GM12878 (cell line): ENCODE data around the gene PSME3IP1. TPM values are rescaled to one million over a fixed set of nuclear protein-coding genes. Genes with fewer than 3 reads are reported as not detected.

Experiments used
- ATAC-seq: fragments of 200-7000 bp; cut with Tn5 transposase; 3 replicates; pipeline ENCODE4 v1.9.1; 2020; ENCODE audit warnings: mild to moderate bottlenecking, moderate library complexity
- BruUV-seq: library from RNA; stranded (reverse); fragments of 400-500 nt; replicated peaks from 2 replicates; lab custom pipeline; 2021; lab: Mats Ljungman, UMichigan
- CTCF ChIA-PET: fragments of 300-600 bp; sonication (Branson Sonifier 250); formaldehyde crosslinking; extraction: SDS; loops from one replicate; lab custom pipeline; 2021; ENCODE audit warnings: inconsistent platforms; lab: Yijun Ruan, JAX
- POLR2A ChIA-PET: fragments of 350-600 bp; formaldehyde crosslinking; extraction: SDS; loops from one replicate; lab custom pipeline; 2021; ENCODE audit warnings: inconsistent platforms; lab: Charles Lee
- RAD21 ChIA-PET: fragments of 300-600 bp; sonication (Branson Sonifier 250); formaldehyde crosslinking; loops from one replicate; lab custom pipeline; 2023; ENCODE audit warnings: antibody characterized with exemption; ENCODE audit not compliant: unreplicated experiment; lab: Charles Lee
- SMC1A ChIA-PET: fragments of 300-600 bp; sonication (Branson Sonifier 250); formaldehyde crosslinking; loops from one replicate; lab custom pipeline; 2023; ENCODE audit not compliant: unreplicated experiment, uncharacterized antibody; lab: Charles Lee
- DNase-seq: peaks from one replicate; pipeline ENCODE4 v3.0.0-alpha.2; 2011; ENCODE audit warnings: low read depth, low spot score
- FAIRE-seq: peaks from 3 replicates; lab custom pipeline; 2011; peaks lifted over from hg19 to GRCh38; lab: Jason Lieb, UNC
- H2AFZ ChIP-seq: 2 replicates; pipeline ENCODE4 v1.6.0; 2011; ENCODE audit warnings: low read depth, low read length, control low read depth; ENCODE audit not compliant: control insufficient read depth
- H3K27ac ChIP-seq: 2 replicates; pipeline ENCODE4 v1.5.1; 2011; ENCODE audit warnings: control low read depth; ENCODE audit not compliant: control insufficient read depth, insufficient read depth
- H3K27me3 ChIP-seq, 2 experiments: replicated peaks in 1 of 2; 2 replicates each; pipeline versions ENCODE4 v1.6.0 to v1.6.1; 2011; ENCODE audit warnings: low read length in 1 of 2; ENCODE audit not compliant: control insufficient read depth in 2 of 2, insufficient read depth in 2 of 2
- H3K36me3 ChIP-seq, 2 experiments: 2 replicates each; pipeline ENCODE4 v1.5.1; 2011; ENCODE audit warnings: low read length in 1 of 2; ENCODE audit not compliant: control insufficient read depth in 2 of 2, insufficient read depth in 2 of 2
- H3K4me1 ChIP-seq: 2 replicates; pipeline ENCODE4 v1.6.1; 2011; ENCODE audit warnings: mild to moderate bottlenecking, low read length, moderate library complexity, mixed read lengths; ENCODE audit not compliant: control insufficient read depth, insufficient read depth
- H3K4me2 ChIP-seq: 2 replicates; pipeline ENCODE4 v1.6.0; 2011; ENCODE audit warnings: control low read depth; ENCODE audit not compliant: control insufficient read depth, insufficient read depth
- H3K4me3 ChIP-seq: fragments of 200-600 bp; sonication (generic); 2 replicates; pipeline ENCODE4 v1.5.1; 2016
- H3K79me2 ChIP-seq: 2 replicates; pipeline ENCODE4 v1.6.0; 2011; ENCODE audit warnings: low read length; ENCODE audit not compliant: control insufficient read depth, insufficient read depth
- H3K9ac ChIP-seq: 2 replicates; pipeline ENCODE4 v1.8.0; 2011; ENCODE audit warnings: low read length, control low read depth, mixed read lengths; ENCODE audit not compliant: control insufficient read depth, insufficient read depth
- H3K9me3 ChIP-seq: replicated peaks from 3 replicates; pipeline ENCODE4 v1.5.1; 2011; ENCODE audit warnings: mild to moderate bottlenecking, low read length; ENCODE audit not compliant: control insufficient read depth, insufficient read depth
- H4K20me1 ChIP-seq: 2 replicates; pipeline ENCODE4 v1.6.0; 2011; ENCODE audit not compliant: control insufficient read depth, insufficient read depth
- EED ChIP-seq: sonication (generic); IDR thresholded peaks from 2 replicates; pipeline ENCODE4 v1.6.1; 2016; ENCODE audit warnings: antibody characterized with exemption, low read depth
- FOXM1 ChIP-seq: IDR thresholded peaks from 2 replicates; pipeline ENCODE4 v1.6.1; 2012; ENCODE audit warnings: low read depth, mild to moderate bottlenecking, inconsistent platforms, low read length, moderate library complexity
- HDGF ChIP-seq: fragments of 450-650 bp; IDR thresholded peaks from 2 replicates; pipeline ENCODE4 v1.6.1; 2016; ENCODE audit warnings: antibody characterized with exemption
- IRF5 ChIP-seq: fragments of 450-650 bp; IDR thresholded peaks from 2 replicates; pipeline ENCODE4 v1.6.1; 2017; ENCODE audit warnings: borderline replicate concordance
- KLF5 ChIP-seq: fragments of 450-650 bp; IDR thresholded peaks from 2 replicates; pipeline ENCODE4 v1.6.1; 2014; ENCODE audit warnings: mild to moderate bottlenecking; ENCODE audit not compliant: partially characterized antibody
- NFXL1 ChIP-seq: fragments of 450-650 bp; IDR thresholded peaks from 2 replicates; pipeline ENCODE4 v1.6.1; 2017; ENCODE audit warnings: antibody characterized with exemption, mild to moderate bottlenecking, borderline replicate concordance
- NKRF ChIP-seq: fragments of 450-650 bp; conservative IDR thresholded peaks from 2 replicates; pipeline ENCODE4 v1.6.1; 2017; ENCODE audit warnings: mild to moderate bottlenecking, moderate library complexity
- PAX8 ChIP-seq: fragments of 450-650 bp; IDR thresholded peaks from 2 replicates; pipeline ENCODE4 v1.6.1; 2017; ENCODE audit warnings: mild to moderate bottlenecking, moderate library complexity
- POLR2A ChIP-seq: IDR thresholded peaks from 2 replicates; pipeline ENCODE4 v1.6.1; 2011; ENCODE audit warnings: low read depth, mild to moderate bottlenecking, low read length
- RAD51 ChIP-seq: fragments of 450-650 bp; IDR thresholded peaks from 2 replicates; pipeline ENCODE4 v1.6.1; 2016; ENCODE audit warnings: moderate library complexity, mild to moderate bottlenecking, inconsistent platforms
- SMC3 ChIP-seq: IDR thresholded peaks from 2 replicates; pipeline ENCODE4 v1.6.1; 2011; ENCODE audit warnings: low read length, improper control_type of control experiment, borderline replicate concordance
- SPI1 ChIP-seq: IDR thresholded peaks from 2 replicates; pipeline ENCODE4 v1.6.1; 2011; ENCODE audit warnings: low read depth, mild to moderate bottlenecking, low read length, moderate library complexity, borderline replicate concordance; ENCODE audit not compliant: insufficient read depth
- SRF ChIP-seq, 2 experiments: IDR thresholded peaks; 2 replicates each; pipeline ENCODE4 v1.6.1; 2011; ENCODE audit warnings: low read depth in 2 of 2, low read length in 2 of 2, mild to moderate bottlenecking in 1 of 2, moderate library complexity in 1 of 2
- YY1 ChIP-seq: IDR thresholded peaks from 2 replicates; pipeline ENCODE4 v1.6.1; 2011; ENCODE audit warnings: low read depth, mild to moderate bottlenecking, low read length
- ZBTB11 ChIP-seq: fragments of 450-650 bp; formaldehyde crosslinking; IDR thresholded peaks from 2 replicates; pipeline ENCODE4 v1.5.0; 2022; ENCODE audit warnings: mild to moderate bottlenecking, missing genetic modification characterization
- ZBTB33 ChIP-seq: fragments of 450-650 bp; IDR thresholded peaks from 2 replicates; pipeline ENCODE4 v1.6.1; 2017; ENCODE audit warnings: mild to moderate bottlenecking
- ZSCAN29 ChIP-seq: fragments of 450-650 bp; IDR thresholded peaks from 2 replicates; pipeline ENCODE4 v1.6.1; 2017; ENCODE audit warnings: mild to moderate bottlenecking, moderate library complexity
- WGBS: methylation state at CpG from one replicate; pipeline ENCODE4 v1.1.6; 2016; ENCODE audit warnings: low lambda C conversion rate; ENCODE audit not compliant: insufficient replicate concordance, insufficient coverage; ENCODE audit errors: missing lambda C conversion rate; 5-methylcytosine and 5-hydroxymethylcytosine counted together
- in situ Hi-C: fragments of 300-500 bp; cut with MboI; formaldehyde crosslinking; loops from 9 replicates; pipeline ENCODE4 v1.14.3; 2018; ENCODE audit warnings: mixed read lengths
- intact Hi-C: fragments of 100-400 bp; cut with micrococcal nuclease; formaldehyde crosslinking; loops from one replicate; pipeline ENCODE4 v1.14.2; 2022; ENCODE audit not compliant: unreplicated experiment
- polyA plus RNA-seq, 11 experiments: library from polyadenylated mRNA; depleted of rRNA in 4 of 11; unstranded in 6 of 11; stranded (reverse) in 5 of 11; fragments of >200 nt; fragmentation: Nextera tagmentation in 4 of 11; fragmentation: Illumina TruSeq in 1 of 11; extraction: Ambion mirVana in 4 of 11; extraction: Trizol in 1 of 11; gene quantifications; 1 replicate in 1 of 11; 2 replicates in 10 of 11; pipeline versions ENCODE4 v1.2.1 to v1.2.3, GENCODE V29; 2011 to 2016; ENCODE audit warnings: inconsistent platforms in 2 of 11, missing spikeins in 2 of 11, low read depth in 1 of 11
- total RNA-seq, 4 experiments: library from RNA; depleted of rRNA in 3 of 4; stranded (reverse); fragments of >200 nt in 3 of 4; fragmentation: Illumina TruSeq in 1 of 4; extraction: Trizol in 1 of 4; gene quantifications; 2 replicates each; pipeline versions ENCODE4 v1.2.1 to v1.2.3, GENCODE V29; 2013 to 2021

The PSME3IP1 gene
- total and polyA plus RNA-seq, 10 of the 15 experiments (the other 5 are each of a cell fraction or from before 2014, with no cell fraction given): 67.9 to 174 (median 111) TPM

GRCh38 chr16:57155702-57156350, 30.0 kb downstream of the PSME3IP1 start:
- H3K4me2 ChIP-seq: no peak overlapping the region
- no peak overlapping the region for H3K4me3 ChIP-seq
- peaks cover 11 to 34% of the 10 kb centered on the region in 2 experiments for H3K36me3 ChIP-seq
- no peaks in the 10 kb centered on the region for H3K4me1 ChIP-seq
- H3K27me3 ChIP-seq: no peaks in the 10 kb centered on the region
- ChIA-PET CTCF (interaction anchor here (1.9 kb wide), 1 partner anchor 63 kb away, joined by 5 read pairs; the partner anchor contains the start of gene CPNE2), RAD21 (no interaction called here), SMC1A (no interaction called here), POLR2A (no interaction called here)
- H3K9ac ChIP-seq: no peak overlapping the region
- FAIRE-seq (no peak), ATAC-seq (no peak), DNase-seq (no peak)
- in situ Hi-C loops: no loop called here
- no peak overlapping the region for H3K27ac ChIP-seq
- H3K79me2 ChIP-seq: no peaks in the 10 kb centered on the region
- H4K20me1 ChIP-seq: no peaks in the 10 kb centered on the region
- intact Hi-C loops: no loop called here
- no peaks in the 10 kb centered on the region for H3K9me3 ChIP-seq
- WGBS: 97% methylated on average over 6 of the region's 6 CpGs
- BruUV-seq: no TSS peak
- no peak overlapping the region for H2AFZ ChIP-seq
- TF ChIP-seq PAX8 (no peak), POLR2A (no peak), ZBTB33 (no peak), YY1 (no peak), HDGF (no peak), SPI1 (no peak), EED (no peak), SMC3 (no peak), ZSCAN29 (no peak), FOXM1 (no peak), ZBTB11 (CRISPR knock-in tag) (no peak), RAD51 (no peak), SRF (IDR thresholded peaks at IDR 0.05; ENCODE audit: low read depth in 2 of 2, low read length in 2 of 2) (no peak), KLF5 (no peak), NFXL1 (no peak), NKRF (no peak), IRF5 (no peak)
